ENCODE results near the gene IMPDH2.

DNA sequence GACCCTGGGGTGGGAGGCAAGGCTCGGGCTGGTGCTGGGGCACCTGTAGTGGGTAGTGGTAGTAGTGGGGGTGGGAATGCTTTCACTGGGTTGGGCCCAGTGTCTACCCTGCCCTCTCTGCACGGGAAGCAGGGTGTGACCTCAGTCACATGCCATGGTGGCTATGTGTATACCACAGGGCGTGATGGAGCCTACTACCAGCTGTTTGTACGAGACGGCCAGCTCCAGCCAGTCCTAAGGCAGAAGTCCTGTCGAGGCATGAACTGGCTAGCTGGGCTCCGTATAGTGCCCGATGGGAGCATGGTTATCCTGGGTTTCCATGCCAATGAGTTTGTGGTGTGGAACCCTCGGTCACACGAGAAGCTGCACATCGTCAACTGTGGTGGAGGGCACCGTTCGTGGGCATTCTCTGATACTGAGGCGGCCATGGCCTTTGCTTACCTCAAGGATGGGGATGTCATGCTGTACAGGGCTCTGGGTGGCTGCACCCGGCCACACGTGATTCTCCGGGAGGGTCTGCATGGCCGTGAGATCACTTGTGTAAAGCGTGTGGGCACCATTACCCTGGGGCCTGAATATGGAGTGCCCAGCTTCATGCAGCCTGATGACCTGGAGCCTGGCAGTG, 16.0 kb downstream of the IMPDH2 start:
- TF ChIP-seq, protein P1, sequence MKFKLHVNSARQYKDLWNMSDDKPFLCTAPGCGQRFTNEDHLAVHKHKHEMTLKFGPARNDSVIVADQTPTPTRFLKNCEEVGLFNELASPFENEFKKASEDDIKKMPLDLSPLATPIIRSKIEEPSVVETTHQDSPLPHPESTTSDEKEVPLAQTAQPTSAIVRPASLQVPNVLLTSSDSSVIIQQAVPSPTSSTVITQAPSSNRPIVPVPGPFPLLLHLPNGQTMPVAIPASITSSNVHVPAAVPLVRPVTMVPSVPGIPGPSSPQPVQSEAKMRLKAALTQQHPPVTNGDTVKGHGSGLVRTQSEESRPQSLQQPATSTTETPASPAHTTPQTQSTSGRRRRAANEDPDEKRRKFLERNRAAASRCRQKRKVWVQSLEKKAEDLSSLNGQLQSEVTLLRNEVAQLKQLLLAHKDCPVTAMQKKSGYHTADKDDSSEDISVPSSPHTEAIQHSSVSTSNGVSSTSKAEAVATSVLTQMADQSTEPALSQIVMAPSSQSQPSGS (IDR thresholded peaks at IDR 0.05; ENCODE audit: low read length) = no peak
- no peak; the same call in 1 of the 2 replicates for TF ChIP-seq POLR2AphosphoS5 (IDR thresholded peaks at IDR 0.05; ENCODE audit: low read depth, low read length)
- no peak; a peak in 1 of 3 replicates for TF ChIP-seq POLR2A (IDR thresholded peaks at IDR 0.05; ENCODE audit: control extremely low read depth in 1 of 2, low read depth in 2 of 2, low read length in 2 of 2)
- no peak for TF ChIP-seq SUZ12 (IDR thresholded peaks at IDR 0.05; ENCODE audit: low read length)
- TF ChIP-seq TCF12 (IDR thresholded peaks at IDR 0.05; ENCODE audit: low read depth, low read length) = no peak
- TF ChIP-seq, protein P2, sequence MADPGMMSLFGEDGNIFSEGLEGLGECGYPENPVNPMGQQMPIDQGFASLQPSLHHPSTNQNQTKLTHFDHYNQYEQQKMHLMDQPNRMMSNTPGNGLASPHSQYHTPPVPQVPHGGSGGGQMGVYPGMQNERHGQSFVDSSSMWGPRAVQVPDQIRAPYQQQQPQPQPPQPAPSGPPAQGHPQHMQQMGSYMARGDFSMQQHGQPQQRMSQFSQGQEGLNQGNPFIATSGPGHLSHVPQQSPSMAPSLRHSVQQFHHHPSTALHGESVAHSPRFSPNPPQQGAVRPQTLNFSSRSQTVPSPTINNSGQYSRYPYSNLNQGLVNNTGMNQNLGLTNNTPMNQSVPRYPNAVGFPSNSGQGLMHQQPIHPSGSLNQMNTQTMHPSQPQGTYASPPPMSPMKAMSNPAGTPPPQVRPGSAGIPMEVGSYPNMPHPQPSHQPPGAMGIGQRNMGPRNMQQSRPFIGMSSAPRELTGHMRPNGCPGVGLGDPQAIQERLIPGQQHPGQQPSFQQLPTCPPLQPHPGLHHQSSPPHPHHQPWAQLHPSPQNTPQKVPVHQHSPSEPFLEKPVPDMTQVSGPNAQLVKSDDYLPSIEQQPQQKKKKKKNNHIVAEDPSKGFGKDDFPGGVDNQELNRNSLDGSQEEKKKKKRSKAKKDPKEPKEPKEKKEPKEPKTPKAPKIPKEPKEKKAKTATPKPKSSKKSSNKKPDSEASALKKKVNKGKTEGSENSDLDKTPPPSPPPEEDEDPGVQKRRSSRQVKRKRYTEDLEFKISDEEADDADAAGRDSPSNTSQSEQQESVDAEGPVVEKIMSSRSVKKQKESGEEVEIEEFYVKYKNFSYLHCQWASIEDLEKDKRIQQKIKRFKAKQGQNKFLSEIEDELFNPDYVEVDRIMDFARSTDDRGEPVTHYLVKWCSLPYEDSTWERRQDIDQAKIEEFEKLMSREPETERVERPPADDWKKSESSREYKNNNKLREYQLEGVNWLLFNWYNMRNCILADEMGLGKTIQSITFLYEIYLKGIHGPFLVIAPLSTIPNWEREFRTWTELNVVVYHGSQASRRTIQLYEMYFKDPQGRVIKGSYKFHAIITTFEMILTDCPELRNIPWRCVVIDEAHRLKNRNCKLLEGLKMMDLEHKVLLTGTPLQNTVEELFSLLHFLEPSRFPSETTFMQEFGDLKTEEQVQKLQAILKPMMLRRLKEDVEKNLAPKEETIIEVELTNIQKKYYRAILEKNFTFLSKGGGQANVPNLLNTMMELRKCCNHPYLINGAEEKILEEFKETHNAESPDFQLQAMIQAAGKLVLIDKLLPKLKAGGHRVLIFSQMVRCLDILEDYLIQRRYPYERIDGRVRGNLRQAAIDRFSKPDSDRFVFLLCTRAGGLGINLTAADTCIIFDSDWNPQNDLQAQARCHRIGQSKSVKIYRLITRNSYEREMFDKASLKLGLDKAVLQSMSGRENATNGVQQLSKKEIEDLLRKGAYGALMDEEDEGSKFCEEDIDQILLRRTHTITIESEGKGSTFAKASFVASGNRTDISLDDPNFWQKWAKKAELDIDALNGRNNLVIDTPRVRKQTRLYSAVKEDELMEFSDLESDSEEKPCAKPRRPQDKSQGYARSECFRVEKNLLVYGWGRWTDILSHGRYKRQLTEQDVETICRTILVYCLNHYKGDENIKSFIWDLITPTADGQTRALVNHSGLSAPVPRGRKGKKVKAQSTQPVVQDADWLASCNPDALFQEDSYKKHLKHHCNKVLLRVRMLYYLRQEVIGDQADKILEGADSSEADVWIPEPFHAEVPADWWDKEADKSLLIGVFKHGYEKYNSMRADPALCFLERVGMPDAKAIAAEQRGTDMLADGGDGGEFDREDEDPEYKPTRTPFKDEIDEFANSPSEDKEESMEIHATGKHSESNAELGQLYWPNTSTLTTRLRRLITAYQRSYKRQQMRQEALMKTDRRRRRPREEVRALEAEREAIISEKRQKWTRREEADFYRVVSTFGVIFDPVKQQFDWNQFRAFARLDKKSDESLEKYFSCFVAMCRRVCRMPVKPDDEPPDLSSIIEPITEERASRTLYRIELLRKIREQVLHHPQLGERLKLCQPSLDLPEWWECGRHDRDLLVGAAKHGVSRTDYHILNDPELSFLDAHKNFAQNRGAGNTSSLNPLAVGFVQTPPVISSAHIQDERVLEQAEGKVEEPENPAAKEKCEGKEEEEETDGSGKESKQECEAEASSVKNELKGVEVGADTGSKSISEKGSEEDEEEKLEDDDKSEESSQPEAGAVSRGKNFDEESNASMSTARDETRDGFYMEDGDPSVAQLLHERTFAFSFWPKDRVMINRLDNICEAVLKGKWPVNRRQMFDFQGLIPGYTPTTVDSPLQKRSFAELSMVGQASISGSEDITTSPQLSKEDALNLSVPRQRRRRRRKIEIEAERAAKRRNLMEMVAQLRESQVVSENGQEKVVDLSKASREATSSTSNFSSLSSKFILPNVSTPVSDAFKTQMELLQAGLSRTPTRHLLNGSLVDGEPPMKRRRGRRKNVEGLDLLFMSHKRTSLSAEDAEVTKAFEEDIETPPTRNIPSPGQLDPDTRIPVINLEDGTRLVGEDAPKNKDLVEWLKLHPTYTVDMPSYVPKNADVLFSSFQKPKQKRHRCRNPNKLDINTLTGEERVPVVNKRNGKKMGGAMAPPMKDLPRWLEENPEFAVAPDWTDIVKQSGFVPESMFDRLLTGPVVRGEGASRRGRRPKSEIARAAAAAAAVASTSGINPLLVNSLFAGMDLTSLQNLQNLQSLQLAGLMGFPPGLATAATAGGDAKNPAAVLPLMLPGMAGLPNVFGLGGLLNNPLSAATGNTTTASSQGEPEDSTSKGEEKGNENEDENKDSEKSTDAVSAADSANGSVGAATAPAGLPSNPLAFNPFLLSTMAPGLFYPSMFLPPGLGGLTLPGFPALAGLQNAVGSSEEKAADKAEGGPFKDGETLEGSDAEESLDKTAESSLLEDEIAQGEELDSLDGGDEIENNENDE (IDR thresholded peaks at IDR 0.05; ENCODE audit: insufficient replicate concordance, low read length) = no peak
- TF ChIP-seq, protein P3, sequence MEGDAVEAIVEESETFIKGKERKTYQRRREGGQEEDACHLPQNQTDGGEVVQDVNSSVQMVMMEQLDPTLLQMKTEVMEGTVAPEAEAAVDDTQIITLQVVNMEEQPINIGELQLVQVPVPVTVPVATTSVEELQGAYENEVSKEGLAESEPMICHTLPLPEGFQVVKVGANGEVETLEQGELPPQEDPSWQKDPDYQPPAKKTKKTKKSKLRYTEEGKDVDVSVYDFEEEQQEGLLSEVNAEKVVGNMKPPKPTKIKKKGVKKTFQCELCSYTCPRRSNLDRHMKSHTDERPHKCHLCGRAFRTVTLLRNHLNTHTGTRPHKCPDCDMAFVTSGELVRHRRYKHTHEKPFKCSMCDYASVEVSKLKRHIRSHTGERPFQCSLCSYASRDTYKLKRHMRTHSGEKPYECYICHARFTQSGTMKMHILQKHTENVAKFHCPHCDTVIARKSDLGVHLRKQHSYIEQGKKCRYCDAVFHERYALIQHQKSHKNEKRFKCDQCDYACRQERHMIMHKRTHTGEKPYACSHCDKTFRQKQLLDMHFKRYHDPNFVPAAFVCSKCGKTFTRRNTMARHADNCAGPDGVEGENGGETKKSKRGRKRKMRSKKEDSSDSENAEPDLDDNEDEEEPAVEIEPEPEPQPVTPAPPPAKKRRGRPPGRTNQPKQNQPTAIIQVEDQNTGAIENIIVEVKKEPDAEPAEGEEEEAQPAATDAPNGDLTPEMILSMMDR (IDR thresholded peaks at IDR 0.05; ENCODE audit: control extremely low read depth in 1 of 3, insufficient read depth in 1 of 3, low read depth in 1 of 3, low read length in 3 of 3) = no peak

Measured in H1 (cell line).